IMR-90 (cell line): ENCODE results near the gene KRTAP10-11. TPM values are rescaled to one million over a fixed set of nuclear protein-coding genes. Genes with fewer than 3 reads are reported as not detected.

ENCODE experiments used
- ATAC-seq: fragments of 200-7000 bp; cut with Tn5 transposase; 2 replicates; pipeline ENCODE4 v1.9.1; 2020; ENCODE audit warnings: low read depth, mild to moderate bottlenecking, moderate library complexity
- BruUV-seq: library from RNA; stranded (reverse); fragments of 400-500 nt; replicated peaks from 2 replicates; lab custom pipeline; 2021; lab: Mats Ljungman, UMichigan
- CTCF ChIA-PET: fragments of 300-600 bp; formaldehyde crosslinking; extraction: SDS; loops from one replicate; lab custom pipeline; 2021; ENCODE audit warnings: antibody characterized with exemption; lab: Yijun Ruan, JAX
- POLR2A ChIA-PET: fragments of 300-600 bp; sonication (Branson Sonifier 250); formaldehyde crosslinking; loops from one replicate; lab custom pipeline; 2022; ENCODE audit warnings: antibody characterized with exemption; ENCODE audit not compliant: unreplicated experiment; lab: Charles Lee
- DNase-seq: peaks from one replicate; pipeline ENCODE4 v3.0.0; 2013
- H2AFZ ChIP-seq: replicated peaks from 2 replicates; pipeline ENCODE3; 2013; ENCODE audit warnings: low read length, mild to moderate bottlenecking; ENCODE audit not compliant: poor library complexity
- H2AK5ac ChIP-seq: 2 replicates; pipeline ENCODE4 v1.6.1; 2013; ENCODE audit warnings: low read depth, low read length, inconsistent platforms
- H2AK9ac ChIP-seq: replicated peaks from 2 replicates; pipeline ENCODE3; 2013; ENCODE audit warnings: mild to moderate bottlenecking, low read depth, low read length, moderate library complexity; ENCODE audit not compliant: poor library complexity
- H2BK120ac ChIP-seq: 2 replicates; pipeline ENCODE4 v1.6.1; 2013; ENCODE audit warnings: low read depth, low read length, inconsistent platforms
- H2BK15ac ChIP-seq: 3 replicates; pipeline ENCODE4 v1.6.1; 2013; ENCODE audit warnings: low read depth, low read length, inconsistent platforms
- H2BK20ac ChIP-seq: 2 replicates; pipeline ENCODE4 v1.6.1; 2013; ENCODE audit warnings: low read depth, mild to moderate bottlenecking, inconsistent platforms, low read length, moderate library complexity
- H2BK5ac ChIP-seq: 2 replicates; pipeline ENCODE4 v1.6.1; 2013; ENCODE audit warnings: mild to moderate bottlenecking, low read depth, low read length, inconsistent platforms; ENCODE audit not compliant: poor library complexity, severe bottlenecking
- H3K14ac ChIP-seq: replicated peaks from 2 replicates; pipeline ENCODE4 v1.6.1; 2013; ENCODE audit warnings: low read depth, low read length, inconsistent platforms
- H3K18ac ChIP-seq: 2 replicates; pipeline ENCODE4 v1.6.1; 2013; ENCODE audit warnings: low read depth, low read length, control low read depth
- H3K23ac ChIP-seq: 2 replicates; pipeline ENCODE4 v1.6.1; 2013; ENCODE audit warnings: low read depth, low read length, inconsistent platforms
- H3K27ac ChIP-seq: 2 replicates; pipeline ENCODE4 v1.5.1; 2013; ENCODE audit warnings: mild to moderate bottlenecking, control low read depth, low read length; ENCODE audit not compliant: insufficient read depth
- H3K27me3 ChIP-seq: 2 replicates; pipeline ENCODE4 v1.6.1; 2013; ENCODE audit warnings: low read length; ENCODE audit not compliant: control insufficient read depth, insufficient read depth
- H3K36me3 ChIP-seq: 2 replicates; pipeline ENCODE4 v1.6.1; 2013; ENCODE audit warnings: low read length, mixed read lengths; ENCODE audit not compliant: control insufficient read depth, insufficient read depth
- H3K4ac ChIP-seq: 2 replicates; pipeline ENCODE4 v1.6.1; 2013; ENCODE audit warnings: low read depth, low read length, inconsistent platforms
- H3K4me1 ChIP-seq: 2 replicates; pipeline ENCODE4 v1.6.1; 2013; ENCODE audit warnings: low read length, mixed read lengths; ENCODE audit not compliant: control insufficient read depth, insufficient read depth
- H3K4me2 ChIP-seq: 2 replicates; pipeline ENCODE4 v1.6.1; 2013; ENCODE audit warnings: low read depth, mild to moderate bottlenecking, control low read depth, low read length, moderate library complexity
- H3K4me3 ChIP-seq: 2 replicates; pipeline ENCODE4 v1.5.1; 2013; ENCODE audit warnings: low read depth, mild to moderate bottlenecking, control low read depth, low read length, moderate library complexity; ENCODE audit not compliant: insufficient read depth
- H3K56ac ChIP-seq: 2 replicates; pipeline ENCODE4 v1.6.1; 2013; ENCODE audit warnings: low read length, inconsistent platforms; ENCODE audit not compliant: insufficient read depth; ENCODE audit errors: extremely low read depth
- H3K79me1 ChIP-seq, 2 experiments: 2 replicates each; pipeline ENCODE4 v1.6.1; 2013; ENCODE audit warnings: low read length in 2 of 2, inconsistent platforms in 1 of 2, low read depth in 1 of 2
- H3K9ac ChIP-seq: 2 replicates; pipeline ENCODE4 v1.6.1; 2013; ENCODE audit warnings: low read depth, low read length, control low read depth
- H3K9me1 ChIP-seq: 2 replicates; pipeline ENCODE4 v1.6.1; 2013; ENCODE audit warnings: low read length, inconsistent platforms; ENCODE audit not compliant: insufficient read depth
- H3K9me3 ChIP-seq: 2 replicates; pipeline ENCODE4 v1.6.1; 2013; ENCODE audit warnings: low read length; ENCODE audit not compliant: control insufficient read depth, insufficient read depth
- H4K20me1 ChIP-seq: 2 replicates; pipeline ENCODE4 v1.6.1; 2013; ENCODE audit warnings: low read length, inconsistent platforms; ENCODE audit not compliant: insufficient read depth
- H4K5ac ChIP-seq: 2 replicates; pipeline ENCODE4 v1.6.1; 2013; ENCODE audit warnings: mild to moderate bottlenecking, low read depth, low read length, control low read depth
- H4K8ac ChIP-seq, 2 experiments: 2 replicates each; pipeline ENCODE4 v1.6.1; 2013; ENCODE audit warnings: low read depth in 2 of 2, low read length in 2 of 2, control low read depth in 1 of 2, inconsistent platforms in 1 of 2
- H4K91ac ChIP-seq: 2 replicates; pipeline ENCODE4 v1.6.1; 2013; ENCODE audit warnings: low read depth, low read length, inconsistent platforms; ENCODE audit not compliant: insufficient read depth
- BHLHE40 ChIP-seq: fragments of 150-350 bp; IDR thresholded peaks from 2 replicates; pipeline ENCODE4 v1.6.1; 2016; ENCODE audit warnings: mild to moderate bottlenecking, low read depth, low read length
- CEBPB ChIP-seq: IDR thresholded peaks from 2 replicates; pipeline ENCODE4 v1.6.1; 2012; ENCODE audit warnings: low read depth, low read length, improper control_type of control experiment
- CHD1 ChIP-seq: IDR thresholded peaks from 2 replicates; pipeline ENCODE4 v1.6.1; 2012; ENCODE audit warnings: low read depth, low read length, improper control_type of control experiment
- ELK1 ChIP-seq: fragments of 150-350 bp; IDR thresholded peaks from 2 replicates; pipeline ENCODE4 v1.6.1; 2016; ENCODE audit warnings: low read depth, mild to moderate bottlenecking, low read length, moderate library complexity, borderline replicate concordance
- FOS ChIP-seq: fragments of 150-350 bp; IDR thresholded peaks from 2 replicates; pipeline ENCODE4 v1.6.1; 2016; ENCODE audit warnings: low read depth, low read length
- MAFK ChIP-seq: IDR thresholded peaks from 2 replicates; pipeline ENCODE4 v1.6.1; 2012; ENCODE audit warnings: low read depth, low read length, improper control_type of control experiment
- MAZ ChIP-seq: IDR thresholded peaks from 2 replicates; pipeline ENCODE4 v1.6.1; 2012; ENCODE audit warnings: low read depth, mild to moderate bottlenecking, low read length, improper control_type of control experiment, moderate library complexity, borderline replicate concordance
- MXI1 ChIP-seq: IDR thresholded peaks from 2 replicates; pipeline ENCODE4 v1.6.1; 2012; ENCODE audit warnings: low read depth, mild to moderate bottlenecking, low read length, moderate library complexity, borderline replicate concordance
- NFE2L2 ChIP-seq: fragments of 150-350 bp; IDR thresholded peaks from 2 replicates; pipeline ENCODE4 v1.6.1; 2016; ENCODE audit warnings: low read depth, mild to moderate bottlenecking, low read length
- POLR2A ChIP-seq: IDR thresholded peaks from 2 replicates; pipeline ENCODE4 v1.6.1; 2012; ENCODE audit warnings: mild to moderate bottlenecking, low read depth, low read length
- RAD21 ChIP-seq: IDR thresholded peaks from 2 replicates; pipeline ENCODE4 v1.6.1; 2012; ENCODE audit warnings: low read length, improper control_type of control experiment
- RCOR1 ChIP-seq: IDR thresholded peaks from 2 replicates; pipeline ENCODE4 v1.6.1; 2012; ENCODE audit warnings: mild to moderate bottlenecking, low read length, improper control_type of control experiment; ENCODE audit not compliant: insufficient replicate concordance
- RFX5 ChIP-seq: IDR thresholded peaks from 2 replicates; pipeline ENCODE4 v1.8.0; 2012; ENCODE audit warnings: low read depth, mild to moderate bottlenecking, low read length, moderate library complexity
- WGBS, 2 experiments: methylation state at CpG; one replicate each; pipeline versions ENCODE4 v1.1.5 to v1.1.7; 2013; ENCODE audit warnings: missing lambda C conversion rate in 2 of 2; ENCODE audit not compliant: insufficient read length in 1 of 2; ENCODE audit errors: extremely low coverage in 2 of 2; 5-methylcytosine and 5-hydroxymethylcytosine counted together
- dilution Hi-C: fragments of 300-500 bp; cut with HindIII; formaldehyde crosslinking; loops from one replicate; pipeline ENCODE4 v1.14.3; 2018; ENCODE audit warnings: low sequenced_read_pairs; ENCODE audit not compliant: unreplicated experiment
- in situ Hi-C: fragments of 300-500 bp; cut with MboI; formaldehyde crosslinking; loops from 3 replicates; pipeline ENCODE4 v1.14.3; 2019; ENCODE audit warnings: low sequenced_read_pairs, inconsistent platforms, mixed read lengths
- intact Hi-C: fragments of 100-400 bp; cut with micrococcal nuclease; formaldehyde crosslinking; loops from 2 replicates; pipeline ENCODE4 v1.10.0; 2022
- polyA plus RNA-seq, 3 experiments: library from polyadenylated mRNA; depleted of rRNA; stranded (reverse); fragments of >200 nt; gene quantifications; 2 replicates each; pipeline ENCODE4 v1.2.3, GENCODE V29; 2012; ENCODE audit warnings: low replicate concordance in 1 of 3
- total RNA-seq: library from RNA; depleted of rRNA; stranded (reverse); fragments of >200 nt; gene quantifications from 2 replicates; pipeline ENCODE4 v1.2.3, GENCODE V29; 2012
- TF ChIP-seq, protein P1 (sequence below): fragments of 150-350 bp; IDR thresholded peaks from 2 replicates; pipeline ENCODE4 v1.6.1; 2017; ENCODE audit warnings: mild to moderate bottlenecking, antibody characterized with exemption, low read length, low read depth
- TF ChIP-seq, protein P2 (sequence below): conservative IDR thresholded peaks from 2 replicates; pipeline ENCODE4 v1.5.1; 2012; ENCODE audit warnings: mild to moderate bottlenecking, low read depth, low read length, improper control_type of control experiment

The KRTAP10-11 gene
- total and polyA plus RNA-seq, 2 of the 4 experiments (the other 2 are of a cell fraction), result not detected

GRCh38 chr21:44666401-44667320 lies 20.4 kb downstream of the KRTAP10-11 start, which contains the start of gene KRTAP12-2:
KRTAP12-2 (minus strand) TSS chr21:44666927; CDS start chr21:44666886, 41 bp downstream.
- H2AK9ac ChIP-seq, result no peak within 1 kb of the TSS
- H3K79me1 ChIP-seq, result no peaks in the 10 kb centered on the region
- ChIA-PET POLR2A (no interaction called here), CTCF (no interaction called here)
- no peak within 1 kb of the TSS for H2BK5ac ChIP-seq
- no peak within 1 kb of the TSS for H2BK15ac ChIP-seq
- no peak within 1 kb of the TSS for H2AFZ ChIP-seq
- H3K9me3 ChIP-seq, result peaks cover 3% of the 10 kb centered on the region; the same call in 1 of the 2 replicates
- ATAC-seq (no peak), DNase-seq (no peak)
- no peak within 1 kb of the TSS for H3K27ac ChIP-seq
- no peak within 1 kb of the TSS for H3K18ac ChIP-seq
- dilution Hi-C loops, result no loop called here
- no peak within 1 kb of the TSS for H3K4me3 ChIP-seq
- no peak within 1 kb of the TSS for H3K23ac ChIP-seq
- H3K9ac ChIP-seq, result no peak within 1 kb of the TSS
- H3K4ac ChIP-seq, result no peak within 1 kb of the TSS
- WGBS, 2 experiments, result 71% methylated on average over 9 of the region's 19 CpGs; no CpG with 5 or more reads in 1 of the 2 experiments
- intact Hi-C loops, result no loop called here
- no peaks in the 10 kb centered on the region for H4K20me1 ChIP-seq
- no peak within 1 kb of the TSS for H4K91ac ChIP-seq
- in situ Hi-C loops, result no loop called here
- H3K4me1 ChIP-seq, result no peaks in the 10 kb centered on the region
- no peak within 1 kb of the TSS for H2BK20ac ChIP-seq
- no TSS peak for BruUV-seq
- H3K27me3 ChIP-seq, result 0 out of 2 replicates have a peak, but pooled peaks cover 3% of the 10 kb centered on the region
- no peak within 1 kb of the TSS for H3K4me2 ChIP-seq
- H3K14ac ChIP-seq, result no peak within 1 kb of the TSS
- no peak within 1 kb of the TSS for H4K8ac ChIP-seq
- no peaks in the 10 kb centered on the region for H3K36me3 ChIP-seq
- H4K5ac ChIP-seq, result no peak within 1 kb of the TSS
- no peak within 1 kb of the TSS for H3K56ac ChIP-seq
- H3K9me1 ChIP-seq, result no peaks in the 10 kb centered on the region
- no peak within 1 kb of the TSS for H2AK5ac ChIP-seq
- H2BK120ac ChIP-seq, result no peak within 1 kb of the TSS
- TF ChIP-seq MAZ (no peak), POLR2A (no peak), MAFK (no peak), RCOR1 (no peak), MXI1 (no peak), RAD21 (no peak), CHD1 (no peak), NFE2L2 (no peak), CEBPB (no peak), BHLHE40 (no peak), ELK1 (no peak), RFX5 (no peak), FOS (no peak)
- TF ChIP-seq, protein P1, sequence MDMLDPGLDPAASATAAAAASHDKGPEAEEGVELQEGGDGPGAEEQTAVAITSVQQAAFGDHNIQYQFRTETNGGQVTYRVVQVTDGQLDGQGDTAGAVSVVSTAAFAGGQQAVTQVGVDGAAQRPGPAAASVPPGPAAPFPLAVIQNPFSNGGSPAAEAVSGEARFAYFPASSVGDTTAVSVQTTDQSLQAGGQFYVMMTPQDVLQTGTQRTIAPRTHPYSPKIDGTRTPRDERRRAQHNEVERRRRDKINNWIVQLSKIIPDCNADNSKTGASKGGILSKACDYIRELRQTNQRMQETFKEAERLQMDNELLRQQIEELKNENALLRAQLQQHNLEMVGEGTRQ, result no peak
- TF ChIP-seq, protein P2, sequence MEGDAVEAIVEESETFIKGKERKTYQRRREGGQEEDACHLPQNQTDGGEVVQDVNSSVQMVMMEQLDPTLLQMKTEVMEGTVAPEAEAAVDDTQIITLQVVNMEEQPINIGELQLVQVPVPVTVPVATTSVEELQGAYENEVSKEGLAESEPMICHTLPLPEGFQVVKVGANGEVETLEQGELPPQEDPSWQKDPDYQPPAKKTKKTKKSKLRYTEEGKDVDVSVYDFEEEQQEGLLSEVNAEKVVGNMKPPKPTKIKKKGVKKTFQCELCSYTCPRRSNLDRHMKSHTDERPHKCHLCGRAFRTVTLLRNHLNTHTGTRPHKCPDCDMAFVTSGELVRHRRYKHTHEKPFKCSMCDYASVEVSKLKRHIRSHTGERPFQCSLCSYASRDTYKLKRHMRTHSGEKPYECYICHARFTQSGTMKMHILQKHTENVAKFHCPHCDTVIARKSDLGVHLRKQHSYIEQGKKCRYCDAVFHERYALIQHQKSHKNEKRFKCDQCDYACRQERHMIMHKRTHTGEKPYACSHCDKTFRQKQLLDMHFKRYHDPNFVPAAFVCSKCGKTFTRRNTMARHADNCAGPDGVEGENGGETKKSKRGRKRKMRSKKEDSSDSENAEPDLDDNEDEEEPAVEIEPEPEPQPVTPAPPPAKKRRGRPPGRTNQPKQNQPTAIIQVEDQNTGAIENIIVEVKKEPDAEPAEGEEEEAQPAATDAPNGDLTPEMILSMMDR, result no peak
